ENCODE results near the gene FRMD5.

FRMD5 gene

DNA sequence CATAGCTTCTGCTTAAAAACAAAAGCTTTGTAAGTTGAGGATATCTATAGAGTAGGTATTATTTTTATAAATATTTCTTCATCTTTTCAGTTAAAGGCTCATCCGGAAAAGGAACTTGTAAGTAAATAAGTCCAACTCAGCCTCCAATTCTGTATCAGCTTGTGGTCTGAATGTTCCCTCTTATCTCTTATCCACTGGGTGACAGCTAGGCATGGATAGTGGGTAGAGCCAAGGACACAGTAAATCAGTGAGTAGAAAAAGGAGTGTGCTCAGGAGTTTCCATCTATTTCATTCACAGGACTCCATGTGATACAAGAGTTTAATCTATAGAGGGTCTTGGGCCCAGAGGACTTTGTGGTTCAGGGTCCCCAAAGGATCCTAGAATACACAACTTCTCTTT lies 50.9 kb downstream of the FRMD5 start:
- TF ChIP-seq, protein P1, sequence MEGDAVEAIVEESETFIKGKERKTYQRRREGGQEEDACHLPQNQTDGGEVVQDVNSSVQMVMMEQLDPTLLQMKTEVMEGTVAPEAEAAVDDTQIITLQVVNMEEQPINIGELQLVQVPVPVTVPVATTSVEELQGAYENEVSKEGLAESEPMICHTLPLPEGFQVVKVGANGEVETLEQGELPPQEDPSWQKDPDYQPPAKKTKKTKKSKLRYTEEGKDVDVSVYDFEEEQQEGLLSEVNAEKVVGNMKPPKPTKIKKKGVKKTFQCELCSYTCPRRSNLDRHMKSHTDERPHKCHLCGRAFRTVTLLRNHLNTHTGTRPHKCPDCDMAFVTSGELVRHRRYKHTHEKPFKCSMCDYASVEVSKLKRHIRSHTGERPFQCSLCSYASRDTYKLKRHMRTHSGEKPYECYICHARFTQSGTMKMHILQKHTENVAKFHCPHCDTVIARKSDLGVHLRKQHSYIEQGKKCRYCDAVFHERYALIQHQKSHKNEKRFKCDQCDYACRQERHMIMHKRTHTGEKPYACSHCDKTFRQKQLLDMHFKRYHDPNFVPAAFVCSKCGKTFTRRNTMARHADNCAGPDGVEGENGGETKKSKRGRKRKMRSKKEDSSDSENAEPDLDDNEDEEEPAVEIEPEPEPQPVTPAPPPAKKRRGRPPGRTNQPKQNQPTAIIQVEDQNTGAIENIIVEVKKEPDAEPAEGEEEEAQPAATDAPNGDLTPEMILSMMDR (IDR thresholded peaks at IDR 0.05): no peak

DNA sequence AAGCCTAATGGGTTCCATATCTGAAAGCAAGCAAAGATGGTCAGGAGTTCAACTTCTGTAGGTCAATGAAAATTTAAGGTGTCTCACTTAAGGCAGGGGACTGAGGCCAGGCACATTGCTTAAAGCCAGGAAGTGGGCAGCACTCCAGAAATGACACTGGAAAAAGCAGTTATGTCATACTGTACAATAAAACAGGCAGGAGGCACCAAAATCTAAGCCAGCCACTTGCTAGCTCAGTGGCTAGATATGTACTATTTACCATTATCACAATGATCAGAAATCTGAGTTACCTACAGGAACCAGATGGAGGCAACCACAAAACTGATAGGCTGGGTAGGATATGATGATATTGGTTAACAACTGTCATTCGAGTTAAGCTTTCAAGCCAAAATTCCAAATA lies 57.3 kb downstream of the FRMD5 start:
- TF ChIP-seq, protein P1 (IDR thresholded peaks at IDR 0.05): no peak

DNA sequence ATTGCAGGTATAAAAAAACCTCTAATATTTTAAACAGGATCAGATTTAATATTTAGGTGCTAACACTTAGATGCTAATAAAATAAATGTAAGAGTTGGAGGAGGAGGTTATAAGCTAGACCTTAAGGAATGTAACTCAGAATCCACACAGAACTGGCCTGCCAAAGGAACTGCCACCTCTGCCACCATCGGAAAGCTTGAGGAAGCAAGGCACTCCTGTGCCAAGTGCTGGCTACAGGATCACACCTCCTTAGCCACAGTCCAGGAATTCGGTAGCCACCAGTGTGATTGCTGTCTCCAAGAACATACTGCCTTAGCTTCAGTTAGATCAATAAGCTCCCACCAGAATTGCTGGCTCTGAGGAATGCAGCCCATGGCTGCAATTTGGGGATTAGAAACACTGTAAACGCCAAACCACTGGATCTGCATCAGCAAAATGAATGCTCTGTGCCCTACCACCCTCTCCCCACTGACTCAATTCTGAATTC lies 58.0 kb downstream of the FRMD5 start:
- TF ChIP-seq, protein P1 (IDR thresholded peaks at IDR 0.05): no peak

DNA sequence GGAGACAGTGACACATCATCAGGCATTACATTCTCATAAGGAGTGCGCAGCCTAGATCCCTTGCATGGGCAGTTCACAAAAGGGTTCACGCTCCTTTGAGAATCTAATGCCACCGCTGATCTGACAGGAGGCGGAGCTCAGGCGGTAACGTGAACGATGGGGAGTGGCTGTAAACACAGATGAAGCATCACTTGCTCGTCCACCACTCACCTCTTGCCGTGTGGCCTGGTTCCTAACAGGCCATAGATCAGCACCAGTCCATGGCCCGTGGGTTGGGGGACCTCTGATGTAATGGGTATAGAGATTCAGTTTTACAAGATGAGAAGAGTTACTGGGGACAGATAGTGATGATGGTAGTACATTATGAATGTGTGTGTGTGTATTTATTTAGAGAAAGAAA lies 63.0 kb downstream of the FRMD5 start:
- TF ChIP-seq, protein P1 (IDR thresholded peaks at IDR 0.05): no peak

DNA sequence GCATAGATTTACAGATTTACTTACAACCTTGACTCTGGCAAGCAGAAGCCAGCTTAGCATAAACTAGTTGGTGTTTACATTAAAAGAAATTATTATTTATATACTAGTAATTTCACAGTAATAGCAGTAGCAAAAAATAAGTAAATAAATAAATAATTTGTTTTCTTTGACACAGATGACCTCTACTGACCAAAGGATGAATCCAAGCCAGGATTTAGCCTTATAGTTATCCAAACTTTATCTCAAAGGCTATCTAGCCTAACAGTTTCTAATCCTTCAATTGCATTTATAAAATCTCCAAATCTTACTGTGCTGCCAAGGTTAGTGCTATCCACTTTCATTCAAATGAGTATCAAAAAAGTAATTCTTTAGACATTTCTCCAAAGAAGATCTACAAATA lies 64.3 kb downstream of the FRMD5 start:
- TF ChIP-seq, protein P1 (IDR thresholded peaks at IDR 0.05): no peak

DNA sequence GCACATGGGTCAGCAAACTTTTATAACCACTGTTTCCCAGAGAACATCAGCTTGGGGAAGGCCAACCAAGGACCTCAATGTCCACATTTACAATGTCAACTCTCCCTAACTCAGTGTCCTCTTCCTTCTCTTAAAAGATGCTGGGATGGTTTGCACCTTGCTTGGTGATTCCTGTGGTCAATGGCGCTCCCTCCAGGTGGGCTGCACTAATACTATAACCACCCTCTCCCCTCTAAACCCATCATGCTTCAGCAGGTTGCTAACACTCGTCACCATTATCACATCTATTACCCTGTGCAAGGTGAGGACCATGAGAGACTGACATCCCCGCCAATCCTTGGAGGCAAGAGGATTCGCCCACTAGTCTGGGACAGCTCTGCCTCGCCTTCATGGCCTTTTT lies 65.2 kb downstream of the FRMD5 start:
- TF ChIP-seq, protein P1 (IDR thresholded peaks at IDR 0.05): no peak

DNA sequence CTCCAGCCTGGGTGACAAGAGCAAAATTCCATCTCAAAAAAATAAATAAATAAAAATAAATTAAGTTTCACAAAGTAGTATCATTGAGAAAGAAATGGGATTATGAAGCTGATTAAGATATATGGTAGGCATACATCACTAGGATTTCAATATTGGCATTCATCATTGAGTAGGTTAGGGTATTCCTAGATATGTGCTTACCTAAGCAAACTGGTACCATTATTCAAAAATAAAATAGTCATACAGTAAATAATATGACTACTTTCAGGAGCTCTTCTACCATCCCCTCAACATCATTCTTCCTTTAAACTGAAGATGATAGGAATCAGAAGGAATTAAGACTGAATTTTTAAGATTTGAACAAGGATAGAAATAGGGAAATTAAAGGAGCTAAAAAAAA lies 66.6 kb downstream of the FRMD5 start:
- TF ChIP-seq, protein P1 (IDR thresholded peaks at IDR 0.05): no peak

DNA sequence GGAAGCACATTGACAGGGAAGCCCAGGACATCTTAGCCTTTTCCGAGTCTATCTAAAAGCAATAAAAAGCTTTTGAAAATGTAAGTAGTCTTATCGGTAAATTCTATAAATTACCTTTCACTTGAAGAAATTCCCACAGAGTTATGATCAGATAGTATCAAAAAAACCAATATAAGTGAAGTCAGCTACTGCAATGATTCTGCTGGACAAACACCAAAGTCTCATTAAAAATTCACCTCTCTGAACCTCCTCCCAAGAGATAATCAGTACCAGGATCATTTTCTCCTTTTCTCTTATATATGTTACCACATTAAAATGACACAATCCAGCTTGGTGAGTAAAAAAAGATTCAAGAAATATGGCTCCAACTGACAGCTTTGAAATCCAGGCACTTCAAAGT lies 69.2 kb downstream of the FRMD5 start:
- TF ChIP-seq, protein P1 (IDR thresholded peaks at IDR 0.05): no peak
